OCI-LY7 (cell line): Measurements from ENCODE around the gene KRTAP10-12.

ENCODE experiments used
- EZH2phosphoT487 ChIP-seq: fragments of 200-600 bp; sonication (generic); IDR thresholded peaks from 2 replicates; pipeline ENCODE4 v1.6.1; 2018; ENCODE audit warnings: low read depth, borderline replicate concordance, mild to moderate bottlenecking, mixed run types, antibody characterized with exemption, low read length, moderate library complexity, mixed read lengths
- TF ChIP-seq, protein P1 (sequence below): fragments of 200-600 bp; sonication (generic); conservative IDR thresholded peaks from 2 replicates; pipeline ENCODE4 v1.5.1; 2014; ENCODE audit warnings: mild to moderate bottlenecking, antibody characterized with exemption, low read length, moderate library complexity, mixed read lengths

DNA sequence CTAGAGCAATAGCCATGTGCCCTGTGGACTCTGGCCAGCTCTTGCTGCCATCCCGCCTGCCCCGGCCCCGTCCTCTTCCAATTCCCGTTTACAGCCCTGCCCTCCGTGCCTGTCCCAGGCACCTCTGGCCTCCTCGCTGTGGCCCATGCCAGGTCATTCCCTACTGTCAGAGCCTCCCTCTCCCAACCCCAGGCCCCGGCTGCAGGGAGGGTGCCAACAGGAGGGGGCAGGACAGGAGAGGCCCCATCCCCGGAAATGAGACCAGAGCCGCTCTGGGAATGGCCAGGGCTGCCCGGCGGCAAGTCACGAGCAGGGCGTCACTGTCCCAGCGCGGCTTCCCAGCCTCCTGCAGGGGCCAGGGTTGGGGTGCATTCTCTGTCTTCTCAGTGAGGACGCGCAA, 37.9 kb downstream of the KRTAP10-12 start:
- TF ChIP-seq, protein P1, sequence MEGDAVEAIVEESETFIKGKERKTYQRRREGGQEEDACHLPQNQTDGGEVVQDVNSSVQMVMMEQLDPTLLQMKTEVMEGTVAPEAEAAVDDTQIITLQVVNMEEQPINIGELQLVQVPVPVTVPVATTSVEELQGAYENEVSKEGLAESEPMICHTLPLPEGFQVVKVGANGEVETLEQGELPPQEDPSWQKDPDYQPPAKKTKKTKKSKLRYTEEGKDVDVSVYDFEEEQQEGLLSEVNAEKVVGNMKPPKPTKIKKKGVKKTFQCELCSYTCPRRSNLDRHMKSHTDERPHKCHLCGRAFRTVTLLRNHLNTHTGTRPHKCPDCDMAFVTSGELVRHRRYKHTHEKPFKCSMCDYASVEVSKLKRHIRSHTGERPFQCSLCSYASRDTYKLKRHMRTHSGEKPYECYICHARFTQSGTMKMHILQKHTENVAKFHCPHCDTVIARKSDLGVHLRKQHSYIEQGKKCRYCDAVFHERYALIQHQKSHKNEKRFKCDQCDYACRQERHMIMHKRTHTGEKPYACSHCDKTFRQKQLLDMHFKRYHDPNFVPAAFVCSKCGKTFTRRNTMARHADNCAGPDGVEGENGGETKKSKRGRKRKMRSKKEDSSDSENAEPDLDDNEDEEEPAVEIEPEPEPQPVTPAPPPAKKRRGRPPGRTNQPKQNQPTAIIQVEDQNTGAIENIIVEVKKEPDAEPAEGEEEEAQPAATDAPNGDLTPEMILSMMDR, result no peak
- TF ChIP-seq EZH2phosphoT487, result no peak
